ENCODE measurements around the gene CDH13. TPM values are rescaled to one million over a fixed set of nuclear protein-coding genes. Genes with fewer than 3 reads are reported as not detected.

The CDH13 gene
- polyA plus RNA-seq, 2 of the 4 experiments (the other 2 are of a cell fraction), result not detected

DNA sequence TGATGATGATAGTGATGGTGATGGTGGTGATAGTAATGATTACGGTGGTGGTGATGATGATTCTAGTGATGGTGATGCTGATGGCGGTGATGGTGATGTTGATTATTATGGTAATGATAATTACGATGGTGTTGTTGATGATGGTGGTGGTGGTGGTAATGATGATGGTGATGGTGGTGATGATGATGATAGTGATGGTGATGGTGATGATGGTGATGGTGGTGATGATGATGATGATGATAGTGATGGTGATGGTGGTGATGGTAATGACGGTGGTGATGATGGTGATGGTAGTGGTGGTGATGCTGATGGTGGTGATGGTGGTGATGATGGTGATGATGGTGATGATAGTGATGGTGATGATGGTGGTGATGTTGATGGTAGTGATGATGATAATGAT, 370.0 kb downstream of the CDH13 start:
- ATAC-seq (no peak), DNase-seq (ENCODE audit: low read depth in 1 of 2, low spot score in 1 of 2) (no peak), FAIRE-seq (no peak)
- 58% methylated on average over 4 of the region's 4 CpGs for WGBS (ENCODE audit: missing lambda C conversion rate)
- Histone ChIP-seq H3K27ac (no peak overlapping the region), H3K4me2 (no peak overlapping the region), H3K4me1 (no peaks in the 10 kb centered on the region), H3K9me3 (no peaks in the 10 kb centered on the region), H3K4me3 (no peak overlapping the region)
- TF ChIP-seq KDM1A (IDR thresholded peaks at IDR 0.05; ENCODE audit: low read depth) (no peak), TP53 (CRISPR knock-in tag; IDR thresholded peaks at IDR 0.05) (no peak), JUN (IDR thresholded peaks at IDR 0.05) (no peak), SREBF2 (IDR thresholded peaks at IDR 0.05) (no peak), REST (IDR thresholded peaks at IDR 0.05) (no peak), EHMT2 (IDR thresholded peaks at IDR 0.05; ENCODE audit: low read depth) (no peak), POLR2AphosphoS2 (conservative IDR thresholded peaks at IDR 0.05; ENCODE audit: low read length) (no peak), CBX2 (IDR thresholded peaks at IDR 0.05; ENCODE audit: borderline replicate concordance, low read depth) (no peak), HOXB5 (CRISPR knock-in tag; IDR thresholded peaks at IDR 0.05) (no peak), ZC3H11A (IDR thresholded peaks at IDR 0.05) (no peak), CEBPB (IDR thresholded peaks at IDR 0.05) (no peak), ZNF302 (CRISPR knock-in tag; IDR thresholded peaks at IDR 0.05) (no peak), CHD4 (IDR thresholded peaks at IDR 0.05; ENCODE audit: borderline replicate concordance) (no peak), HOXA7 (CRISPR knock-in tag; IDR thresholded peaks at IDR 0.05) (no peak), FOSL2 (IDR thresholded peaks at IDR 0.05) (no peak), FOSL2 (CRISPR knock-in tag; IDR thresholded peaks at IDR 0.05) (no peak)
- TF ChIP-seq, protein P1, sequence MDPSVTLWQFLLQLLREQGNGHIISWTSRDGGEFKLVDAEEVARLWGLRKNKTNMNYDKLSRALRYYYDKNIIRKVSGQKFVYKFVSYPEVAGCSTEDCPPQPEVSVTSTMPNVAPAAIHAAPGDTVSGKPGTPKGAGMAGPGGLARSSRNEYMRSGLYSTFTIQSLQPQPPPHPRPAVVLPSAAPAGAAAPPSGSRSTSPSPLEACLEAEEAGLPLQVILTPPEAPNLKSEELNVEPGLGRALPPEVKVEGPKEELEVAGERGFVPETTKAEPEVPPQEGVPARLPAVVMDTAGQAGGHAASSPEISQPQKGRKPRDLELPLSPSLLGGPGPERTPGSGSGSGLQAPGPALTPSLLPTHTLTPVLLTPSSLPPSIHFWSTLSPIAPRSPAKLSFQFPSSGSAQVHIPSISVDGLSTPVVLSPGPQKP (IDR thresholded peaks at IDR 0.05; ENCODE audit: low read depth, low read length), result no peak
- POLR2A ChIA-PET, result no interaction called here
- CTCF ChIA-PET, result interaction anchor here (1.5 kb wide), 1 partner anchor 12 kb away, joined by 4 read pairs; no protein-coding TSS in a partner anchor

DNA sequence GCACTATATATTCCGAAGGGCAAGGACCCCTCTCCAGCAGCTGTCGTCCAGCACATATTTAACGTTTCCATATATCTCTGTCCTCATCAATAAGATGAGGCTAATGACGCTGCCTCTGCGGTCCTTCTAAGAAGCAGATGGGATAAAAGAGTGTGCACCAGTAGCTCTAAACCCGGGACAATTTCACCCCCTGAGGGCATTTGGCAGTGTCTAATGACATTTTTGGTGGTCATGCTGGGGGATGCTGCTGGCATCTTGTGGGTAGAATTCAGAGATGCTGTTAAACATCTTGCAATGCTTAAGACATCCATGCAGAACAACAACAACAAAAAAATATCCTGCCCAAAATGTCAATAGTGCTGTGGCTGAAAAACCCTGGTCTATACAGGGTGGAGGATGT, 372.9 kb downstream of the CDH13 start:
- POLR2A ChIA-PET, result no interaction called here
- no peak for FAIRE-seq

More for the DNA sequence above, 372.9 kb downstream of the CDH13 start:
- TF ChIP-seq REST (IDR thresholded peaks at IDR 0.05) (no peak), HMGXB4 (CRISPR knock-in tag; IDR thresholded peaks at IDR 0.05; ENCODE audit: borderline replicate concordance) (no peak), RNF2 (IDR thresholded peaks at IDR 0.05; ENCODE audit: borderline replicate concordance, low read depth) (no peak), TFCP2L1 (CRISPR knock-in tag; IDR thresholded peaks at IDR 0.05) (no peak), KDM1A (IDR thresholded peaks at IDR 0.05; ENCODE audit: low read depth) (no peak), CBX2 (IDR thresholded peaks at IDR 0.05; ENCODE audit: borderline replicate concordance, low read depth) (no peak), MAFK (IDR thresholded peaks at IDR 0.05; ENCODE audit: partially characterized antibody) (no peak), HOXA7 (CRISPR knock-in tag; IDR thresholded peaks at IDR 0.05) (no peak), CHD4 (IDR thresholded peaks at IDR 0.05; ENCODE audit: borderline replicate concordance) (no peak), EHF (CRISPR knock-in tag; IDR thresholded peaks at IDR 0.05) (no peak), RAD21 (conservative IDR thresholded peaks at IDR 0.05 in 1 of 2, IDR thresholded peaks at IDR 0.05 in 1 of 2) (no peak), SMC3 (IDR thresholded peaks at IDR 0.05) (no peak), BHLHE40 (IDR thresholded peaks at IDR 0.05; ENCODE audit: low read depth, low read length) (no peak), NPAS2 (CRISPR knock-in tag; IDR thresholded peaks at IDR 0.05; ENCODE audit: borderline replicate concordance) (no peak), EHMT2 (IDR thresholded peaks at IDR 0.05; ENCODE audit: low read depth) (no peak), JUN (IDR thresholded peaks at IDR 0.05) (no peak)
- TF ChIP-seq, protein P2, sequence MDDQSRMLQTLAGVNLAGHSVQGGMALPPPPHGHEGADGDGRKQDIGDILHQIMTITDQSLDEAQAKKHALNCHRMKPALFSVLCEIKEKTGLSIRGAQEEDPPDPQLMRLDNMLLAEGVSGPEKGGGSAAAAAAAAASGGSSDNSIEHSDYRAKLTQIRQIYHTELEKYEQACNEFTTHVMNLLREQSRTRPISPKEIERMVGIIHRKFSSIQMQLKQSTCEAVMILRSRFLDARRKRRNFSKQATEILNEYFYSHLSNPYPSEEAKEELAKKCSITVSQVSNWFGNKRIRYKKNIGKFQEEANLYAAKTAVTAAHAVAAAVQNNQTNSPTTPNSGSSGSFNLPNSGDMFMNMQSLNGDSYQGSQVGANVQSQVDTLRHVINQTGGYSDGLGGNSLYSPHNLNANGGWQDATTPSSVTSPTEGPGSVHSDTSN (IDR thresholded peaks at IDR 0.05), result no peak
- ATAC-seq (no peak), DNase-seq (ENCODE audit: low read depth in 1 of 2, low spot score in 1 of 2) (no peak)
- CTCF ChIA-PET, result no interaction called here
- Histone ChIP-seq H3K4me2 (no peak overlapping the region), H3K27ac (no peak overlapping the region), H3K9me3 (no peaks in the 10 kb centered on the region), H3K4me3 (no peak overlapping the region), H3K4me1 (no peaks in the 10 kb centered on the region)
- 22% methylated on average over 6 of the region's 6 CpGs for WGBS (ENCODE audit: missing lambda C conversion rate)
